ENCODE data around the gene BCL2L12. TPM values are rescaled to one million over a fixed set of nuclear protein-coding genes. Genes with fewer than 3 reads are reported as not detected.

Gene BCL2L12
- total RNA-seq, 1 donor from 2014 or later = 14.7 TPM

GRCh38 chr19:49655570-49656455 is 9.9 kb upstream of the BCL2L12 start:
- Histone ChIP-seq H3K27me3 (no peaks in the 10 kb centered on the region), H3K4me3 (no peak overlapping the region), H3K4me1 (no peaks in the 10 kb centered on the region), H3K36me3 (peaks cover 4 to 93% of the 10 kb centered on the region in 2 donors), H3K27ac (no peak overlapping the region), H3K9me3 (no peaks in the 10 kb centered on the region)
- intact Hi-C loops (cut with DNase I) = no loop called here
- no peak for DNase-seq (ENCODE audit: extremely low spot score in 2 of 2)
- no peak for TF ChIP-seq POLR2AphosphoS5 (IDR thresholded peaks at IDR 0.05; ENCODE audit: insufficient read depth in 1 of 2, low read depth in 1 of 2)
- TF ChIP-seq CTCF (IDR thresholded peaks at IDR 0.05) = no peak
- TF ChIP-seq POLR2A (IDR thresholded peaks at IDR 0.05) = no peak

- H3K27ac ChIP-seq = no peak overlapping the region
- DNase-seq (ENCODE audit: extremely low spot score in 2 of 2) = no peak
- H3K27me3 ChIP-seq = no peaks in the 10 kb centered on the region
- TF ChIP-seq CTCF (IDR thresholded peaks at IDR 0.05) (no peak), POLR2A (IDR thresholded peaks at IDR 0.05) (no peak), POLR2AphosphoS5 (IDR thresholded peaks at IDR 0.05; ENCODE audit: insufficient read depth in 1 of 2, low read depth in 1 of 2) (no peak)
- H3K4me3 ChIP-seq = no peak overlapping the region
- no peaks in the 10 kb centered on the region for H3K4me1 ChIP-seq
- no peaks in the 10 kb centered on the region for H3K9me3 ChIP-seq
- peaks cover 4 to 95% of the 10 kb centered on the region in 2 donors for H3K36me3 ChIP-seq
- intact Hi-C loops (cut with DNase I) = no loop called here
Observed at GRCh38 chr19:49656456-49657109, 9.2 kb upstream of the BCL2L12 start.

- intact Hi-C loops (cut with DNase I) = no loop called here
- H3K4me3 ChIP-seq = no peak overlapping the region
- TF ChIP-seq POLR2AphosphoS5 (IDR thresholded peaks at IDR 0.05; ENCODE audit: insufficient read depth in 1 of 2, low read depth in 1 of 2) (no peak), POLR2A (IDR thresholded peaks at IDR 0.05) (no peak), CTCF (IDR thresholded peaks at IDR 0.05) (no peak)
- no peaks in the 10 kb centered on the region for H3K27me3 ChIP-seq
- peaks cover 4 to 100% of the 10 kb centered on the region in 2 donors for H3K36me3 ChIP-seq
- no peaks in the 10 kb centered on the region for H3K9me3 ChIP-seq
- no peaks in the 10 kb centered on the region for H3K4me1 ChIP-seq
- no peak overlapping the region for H3K27ac ChIP-seq
- no peak for DNase-seq (ENCODE audit: extremely low spot score in 2 of 2)
Observed at GRCh38 chr19:49657493-49658138, 8.1 kb upstream of the BCL2L12 start.

- intact Hi-C loops (cut with DNase I) = no loop called here
- Histone ChIP-seq H3K27me3 (no peaks in the 10 kb centered on the region), H3K9me3 (no peaks in the 10 kb centered on the region), H3K4me1 (no peaks in the 10 kb centered on the region), H3K36me3 (peaks cover 4 to 98% of the 10 kb centered on the region in 2 donors), H3K4me3 (no peak overlapping the region), H3K27ac (no peak overlapping the region)
- TF ChIP-seq POLR2A (IDR thresholded peaks at IDR 0.05) (no peak), POLR2AphosphoS5 (IDR thresholded peaks at IDR 0.05; ENCODE audit: insufficient read depth in 1 of 2, low read depth in 1 of 2) (no peak), CTCF (IDR thresholded peaks at IDR 0.05) (no peak)
- DNase-seq (ENCODE audit: extremely low spot score in 2 of 2) = no peak
Observed at GRCh38 chr19:49658139-49658517, 7.6 kb upstream of the BCL2L12 start.

All from vagina (tissue), 2 donors.